GM18505 (cell line): ENCODE measurements around the gene MED23.

Source experiments
- ATAC-seq: cut with Tn5 transposase; IDR thresholded peaks from one replicate; pipeline ENCODE4 v1.9.1; 2021; ENCODE audit not compliant: unreplicated experiment
- POLR2A ChIP-seq: IDR thresholded peaks from 4 replicates; pipeline ENCODE4 v1.6.1; 2011; ENCODE audit warnings: borderline replicate concordance; ENCODE audit not compliant: insufficient read depth, insufficient read length; ENCODE audit errors: extremely low read depth

MED23 gene

DNA sequence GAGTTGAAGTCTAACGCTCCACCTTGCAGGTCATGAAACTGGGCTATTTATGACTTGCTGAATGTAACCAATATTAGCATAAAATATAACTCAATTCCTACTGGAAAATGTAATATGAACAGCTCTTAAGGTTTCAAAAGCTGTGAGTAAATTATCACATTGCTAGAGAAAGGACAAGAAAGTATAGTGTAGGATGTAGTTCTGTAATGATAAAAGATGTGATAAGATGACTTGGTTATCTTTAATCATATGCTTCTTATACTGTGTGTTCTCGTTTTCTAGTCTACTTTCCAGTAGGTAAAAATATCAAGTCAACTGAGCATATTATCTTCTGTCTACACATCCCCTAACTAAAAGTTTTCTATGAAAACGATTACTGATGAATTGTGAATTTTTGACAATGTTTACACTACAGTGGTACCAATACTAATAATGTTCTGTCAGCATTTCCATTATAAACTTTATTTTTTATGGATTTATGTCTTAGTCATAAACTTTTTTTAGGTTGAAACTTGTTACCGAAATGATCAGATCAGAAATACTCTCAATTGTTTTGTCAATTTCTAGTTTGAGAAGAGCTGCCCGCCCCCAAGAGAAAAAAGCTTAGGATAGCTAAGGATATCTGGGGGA lies 14.6 kb downstream of the MED23 start:
- no peak for TF ChIP-seq POLR2A
- ATAC-seq, result no peak

DNA sequence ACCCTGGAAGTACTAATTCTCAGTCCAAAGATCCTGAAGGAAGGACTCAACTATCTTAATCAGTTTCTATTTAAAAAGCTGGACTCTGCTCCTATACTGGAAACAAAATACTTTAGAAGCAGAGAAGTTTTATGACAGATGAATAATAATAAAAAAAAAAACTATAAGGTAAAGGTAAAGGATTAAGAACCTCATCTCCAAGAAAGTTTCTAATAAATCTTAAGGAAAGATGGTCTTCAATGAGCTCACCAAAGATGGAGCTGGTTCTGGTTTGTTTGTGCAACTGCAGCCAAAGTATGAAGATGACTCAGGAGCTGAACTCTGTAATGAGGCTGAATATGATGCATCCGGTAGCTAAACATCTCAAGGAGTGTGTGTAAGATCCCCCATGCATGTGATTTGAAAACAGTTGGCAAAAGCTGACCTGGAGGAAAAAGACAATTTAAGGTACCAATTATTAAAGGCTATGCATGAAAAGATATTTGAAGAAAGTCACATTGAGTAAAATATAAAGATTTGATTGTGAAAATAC lies 25.2 kb downstream of the MED23 start:
- ATAC-seq, result no peak
- no peak for TF ChIP-seq POLR2A

DNA sequence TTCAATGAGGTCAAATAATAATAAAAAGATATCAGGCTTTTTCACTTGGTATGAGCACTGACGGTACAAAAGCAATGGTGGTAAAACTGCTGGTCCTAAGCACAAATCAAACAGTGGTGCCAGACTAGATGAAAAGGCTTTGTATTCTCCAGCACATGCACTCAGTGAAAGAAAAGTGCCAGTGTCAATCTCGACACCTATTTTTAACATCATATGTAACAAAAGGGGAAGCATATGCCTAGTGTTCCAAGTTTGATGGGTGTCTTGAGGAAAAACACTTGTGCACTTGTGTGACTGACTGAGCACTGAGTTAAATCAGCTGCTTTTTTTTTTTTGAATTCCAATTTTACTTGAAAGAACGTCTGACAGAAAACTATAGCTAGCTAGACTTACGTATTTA lies 27.3 kb downstream of the MED23 start:
- no peak for ATAC-seq
- no peak for TF ChIP-seq POLR2A

DNA sequence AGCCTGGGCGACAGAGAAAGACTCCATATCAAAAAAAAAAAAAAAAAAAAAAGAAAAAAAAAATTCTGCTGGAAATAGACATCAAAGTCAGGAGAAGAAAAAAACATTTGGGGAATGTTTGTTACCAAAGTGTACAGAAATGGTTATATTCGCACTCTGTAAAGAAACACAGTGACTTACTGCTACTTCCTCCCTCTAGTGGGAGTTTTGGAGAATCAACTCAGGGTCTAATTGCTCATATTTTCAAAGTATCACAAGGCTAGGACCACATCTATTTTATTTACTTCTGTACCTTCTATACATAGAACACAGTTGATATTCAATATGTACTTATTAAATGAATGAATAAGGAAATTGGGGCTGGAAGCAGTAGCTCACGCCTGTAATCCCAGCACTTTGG lies 30.6 kb downstream of the MED23 start:
- no peak for ATAC-seq
- TF ChIP-seq POLR2A, result no peak

DNA sequence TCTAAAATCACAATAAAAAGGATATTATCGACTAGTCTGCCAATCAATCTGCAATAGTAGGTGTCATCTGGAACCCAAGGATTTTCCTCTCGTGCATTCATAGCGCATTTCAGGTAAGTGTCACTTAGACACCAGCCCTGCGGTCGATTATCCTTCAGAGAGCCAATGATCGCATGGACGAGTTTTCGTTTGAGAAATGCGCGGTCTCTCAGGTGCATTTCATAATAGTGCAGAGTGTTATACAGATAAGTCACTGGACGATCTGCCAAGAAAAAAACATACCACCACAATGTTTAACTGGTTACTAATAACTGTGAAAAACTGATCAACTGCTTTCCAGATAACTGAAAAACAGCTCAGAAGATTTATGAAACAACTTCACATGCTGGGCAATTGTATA lies 34.0 kb downstream of the MED23 start:
- no peak for ATAC-seq

DNA sequence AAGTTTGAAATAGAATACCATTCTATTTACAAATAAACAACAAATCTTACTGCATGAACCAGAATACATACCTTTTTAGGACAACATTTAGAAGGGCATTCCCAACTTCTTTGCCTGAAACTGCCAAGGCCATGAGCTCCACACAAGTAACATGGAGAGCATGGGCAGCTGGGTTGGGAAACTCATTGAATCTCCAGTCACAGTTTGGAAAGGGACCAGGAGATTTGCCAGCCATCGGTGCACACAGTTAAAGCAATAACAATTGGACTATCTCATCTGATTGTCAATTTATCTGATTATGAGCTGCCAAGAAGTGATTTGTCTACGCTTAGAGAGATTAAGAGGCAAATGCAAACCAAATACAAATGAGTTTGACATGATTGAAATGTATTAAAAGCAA lies 35.1 kb downstream of the MED23 start:
- TF ChIP-seq POLR2A, result no peak
- ATAC-seq, result no peak

More for the DNA sequence above, 34.0 kb downstream of the MED23 start:
- TF ChIP-seq POLR2A, result no peak

DNA sequence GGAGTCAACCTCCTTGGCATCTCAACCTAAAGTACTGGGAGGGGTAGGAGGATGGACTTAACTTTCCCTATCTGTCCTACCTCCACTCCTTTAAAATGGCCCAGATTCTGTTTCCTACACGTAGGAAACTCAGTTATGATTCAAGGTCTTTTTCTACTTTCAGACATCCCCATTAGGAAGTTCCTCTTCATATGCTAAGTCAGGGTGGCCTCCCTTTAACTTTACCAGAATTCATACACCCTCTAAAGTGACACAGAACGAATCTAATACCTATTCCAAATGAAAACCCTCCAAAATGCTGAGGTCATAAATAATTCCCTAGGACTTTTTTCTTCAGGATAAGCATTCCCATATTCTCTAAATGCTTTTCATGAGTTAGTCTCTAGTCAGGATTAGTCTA lies 39.4 kb downstream of the MED23 start:
- no peak for ATAC-seq
- no peak for TF ChIP-seq POLR2A

DNA sequence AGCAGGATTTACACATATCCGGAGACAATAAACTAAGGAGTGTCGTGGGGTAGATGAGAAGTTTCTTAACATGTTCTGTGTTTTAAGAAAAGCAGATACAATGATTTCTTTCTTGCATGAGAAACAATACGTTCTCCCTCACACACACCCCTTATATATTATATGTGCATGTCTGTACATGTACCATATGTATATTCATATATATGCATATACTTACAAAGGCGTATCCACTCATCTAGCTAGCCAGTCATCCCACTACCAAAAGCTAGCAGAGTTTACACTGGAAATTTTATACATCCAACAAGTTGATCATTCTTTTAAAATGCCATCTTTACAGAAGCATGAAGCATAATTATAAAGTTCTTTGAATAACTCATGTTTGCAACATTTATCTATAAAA lies 40.1 kb downstream of the MED23 start:
- ATAC-seq, result no peak
- TF ChIP-seq POLR2A, result no peak

DNA sequence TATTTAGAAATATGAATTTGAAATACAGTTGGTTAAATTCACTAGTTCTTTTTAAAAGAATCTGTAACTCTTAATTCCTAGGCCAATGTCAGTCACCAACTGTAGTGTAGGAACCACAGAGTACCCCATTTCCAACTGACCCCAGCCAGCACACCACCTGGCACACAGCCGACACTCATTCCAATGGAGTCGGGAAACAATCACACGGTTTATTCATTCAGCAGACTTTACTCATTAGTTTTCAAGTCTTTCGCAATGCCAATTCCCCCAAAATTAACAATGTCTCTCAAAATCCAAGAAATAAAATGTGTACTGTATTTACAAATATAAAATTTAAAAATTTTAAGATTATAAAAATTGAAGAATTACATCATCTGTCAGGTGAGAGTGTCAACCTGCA lies 41.5 kb downstream of the MED23 start:
- TF ChIP-seq POLR2A, result no peak
- no peak for ATAC-seq

DNA sequence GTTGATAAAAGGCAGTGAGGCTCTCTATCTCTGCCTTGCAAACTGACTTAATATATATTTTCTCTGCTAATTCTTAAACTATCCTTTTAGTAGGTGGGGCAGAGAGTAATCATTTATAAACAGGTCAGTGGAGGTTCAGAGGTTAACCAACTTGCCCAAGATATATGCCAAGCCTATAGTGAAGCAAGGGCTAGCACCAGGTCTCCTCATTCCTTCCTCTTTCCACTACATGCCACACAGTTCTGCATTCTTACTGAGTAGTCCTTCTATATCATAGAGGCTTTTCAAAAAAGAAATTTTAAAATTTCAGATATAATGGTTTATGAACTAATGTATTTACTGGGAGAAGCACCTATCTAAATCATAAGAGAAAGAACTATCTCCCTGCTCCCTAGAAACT lies 46.5 kb downstream of the MED23 start:
- no peak for TF ChIP-seq POLR2A
- ATAC-seq, result no peak

DNA sequence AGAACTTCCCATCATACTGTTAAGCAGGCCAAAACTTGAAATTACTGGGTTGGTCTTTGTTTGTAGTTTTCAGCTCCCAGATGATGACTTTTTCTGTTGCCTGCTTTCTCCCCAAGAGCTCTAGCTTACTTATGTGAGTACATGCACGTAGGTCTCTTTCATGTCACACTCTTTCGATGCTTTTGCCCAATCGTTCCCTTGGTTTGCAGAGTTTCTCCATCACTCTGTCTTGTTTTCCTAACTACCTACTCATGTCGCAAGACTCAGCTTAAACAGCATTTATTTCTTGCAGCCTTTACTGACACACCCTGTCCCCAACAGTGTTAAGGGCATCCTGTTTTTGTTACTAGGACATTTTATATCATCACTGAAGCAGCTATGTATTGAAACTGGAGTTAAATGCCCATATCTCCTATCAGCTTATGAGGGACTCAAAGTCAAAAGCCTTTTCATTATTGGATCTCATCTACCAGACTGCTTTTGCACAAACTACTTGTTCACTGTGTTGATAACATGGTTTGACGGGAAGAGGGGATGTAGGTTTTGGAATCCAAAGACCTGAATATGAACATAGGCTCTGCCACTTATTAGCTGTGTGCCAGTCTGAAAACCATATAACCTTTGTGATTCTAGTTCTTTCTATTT lies 52.1 kb downstream of the MED23 start:
- no peak for TF ChIP-seq POLR2A
- ATAC-seq, result no peak

DNA sequence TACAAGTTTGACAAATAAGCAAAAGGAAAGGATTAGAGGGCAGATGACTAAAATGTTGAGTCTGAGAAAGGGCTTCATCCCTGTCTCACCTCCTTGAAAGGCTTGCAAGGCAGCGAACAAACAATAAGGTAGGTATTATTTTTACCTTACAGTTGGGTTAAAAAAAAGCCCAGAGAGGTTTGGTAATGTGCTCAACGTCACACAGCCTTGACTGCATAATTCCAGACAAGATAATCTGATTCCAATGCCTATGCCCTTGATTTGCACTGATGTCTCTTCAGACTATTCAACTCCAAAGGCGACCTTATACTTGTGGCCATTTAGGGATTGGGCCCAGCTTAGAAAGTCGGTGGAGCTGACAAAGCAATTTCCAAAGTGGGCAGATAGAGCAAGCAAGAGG lies 53.4 kb downstream of the MED23 start:
- no peak for TF ChIP-seq POLR2A
- no peak for ATAC-seq

DNA sequence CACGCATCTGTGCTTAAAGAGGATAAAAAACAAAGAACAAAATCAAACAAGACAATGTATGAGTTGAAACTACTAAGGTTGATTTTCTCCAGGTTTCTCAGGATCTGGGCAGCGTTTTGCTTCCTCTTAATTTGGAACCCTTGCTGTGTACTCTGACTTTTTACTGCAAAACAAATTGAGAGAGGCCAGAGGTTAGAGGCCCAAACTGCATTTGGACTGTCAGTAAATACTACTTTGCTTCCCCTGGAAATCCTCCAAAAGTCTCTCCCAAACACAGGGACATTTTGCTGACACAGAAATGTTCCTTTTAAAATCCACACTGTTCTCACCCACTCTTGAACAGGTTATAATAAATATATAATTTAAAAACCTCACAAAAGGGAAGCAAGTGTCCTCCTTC lies 53.9 kb downstream of the MED23 start:
- TF ChIP-seq POLR2A, result no peak
- no peak for ATAC-seq

DNA sequence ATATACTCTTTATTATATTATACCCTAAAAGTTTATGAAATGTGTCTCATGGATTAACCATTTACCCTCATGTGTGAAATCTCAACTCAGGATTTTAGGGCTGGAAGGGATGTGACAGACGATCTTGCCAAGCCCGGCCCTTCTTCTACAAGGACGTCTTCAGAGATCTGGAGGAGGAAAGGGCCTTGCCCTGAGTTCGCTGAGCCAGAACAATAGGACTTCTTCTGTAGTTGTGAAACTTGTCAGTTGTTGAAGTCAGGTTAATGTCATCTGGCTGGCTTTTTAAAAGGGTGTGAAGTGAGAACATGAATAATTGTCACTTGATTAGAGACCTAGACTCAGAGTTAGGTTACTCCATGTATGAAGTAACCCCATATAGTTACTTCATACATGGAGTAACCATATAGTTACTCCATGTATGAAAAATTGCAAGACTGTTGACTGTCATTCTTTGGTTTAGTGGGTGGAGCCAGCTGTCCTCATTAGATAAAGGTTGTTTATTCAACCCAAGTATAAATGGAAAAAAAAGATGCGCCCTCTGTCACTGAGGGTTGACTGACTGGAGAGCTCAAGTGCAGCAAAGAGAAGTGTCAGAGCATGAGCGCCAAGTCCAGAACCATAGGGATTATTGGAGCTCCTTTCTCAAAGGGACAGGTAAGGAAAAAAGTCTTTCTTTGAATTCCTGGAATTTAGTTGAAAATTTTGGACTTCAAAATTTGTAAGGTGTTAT lies 55.2 kb downstream of the MED23 start, which contains the start of gene ARG1:
Gene ARG1 (plus strand): TSS at position 541 of the 730 bp plus-strand sequence. CDS start 57 bp downstream, at position 598.
- no peak for ATAC-seq
- no peak for TF ChIP-seq POLR2A
